Activated T-cell treated with anti-CD3 and anti-CD28 coated beads, Interleukin-2, amount 50 U/mL, for 48 hours (primary cell): ENCODE results near the gene CDK2AP2.
"Not testable (repeated sequence)": the region's sequence is repeated elsewhere in the genome, so short reads cannot be mapped to it uniquely, and the experiment has no call there.

Experiments used
- DNase-seq, 2 experiments: peaks; one replicate each; pipeline ENCODE4 v3.0.0-alpha.2; 2020

The CDK2AP2 gene

DNA sequence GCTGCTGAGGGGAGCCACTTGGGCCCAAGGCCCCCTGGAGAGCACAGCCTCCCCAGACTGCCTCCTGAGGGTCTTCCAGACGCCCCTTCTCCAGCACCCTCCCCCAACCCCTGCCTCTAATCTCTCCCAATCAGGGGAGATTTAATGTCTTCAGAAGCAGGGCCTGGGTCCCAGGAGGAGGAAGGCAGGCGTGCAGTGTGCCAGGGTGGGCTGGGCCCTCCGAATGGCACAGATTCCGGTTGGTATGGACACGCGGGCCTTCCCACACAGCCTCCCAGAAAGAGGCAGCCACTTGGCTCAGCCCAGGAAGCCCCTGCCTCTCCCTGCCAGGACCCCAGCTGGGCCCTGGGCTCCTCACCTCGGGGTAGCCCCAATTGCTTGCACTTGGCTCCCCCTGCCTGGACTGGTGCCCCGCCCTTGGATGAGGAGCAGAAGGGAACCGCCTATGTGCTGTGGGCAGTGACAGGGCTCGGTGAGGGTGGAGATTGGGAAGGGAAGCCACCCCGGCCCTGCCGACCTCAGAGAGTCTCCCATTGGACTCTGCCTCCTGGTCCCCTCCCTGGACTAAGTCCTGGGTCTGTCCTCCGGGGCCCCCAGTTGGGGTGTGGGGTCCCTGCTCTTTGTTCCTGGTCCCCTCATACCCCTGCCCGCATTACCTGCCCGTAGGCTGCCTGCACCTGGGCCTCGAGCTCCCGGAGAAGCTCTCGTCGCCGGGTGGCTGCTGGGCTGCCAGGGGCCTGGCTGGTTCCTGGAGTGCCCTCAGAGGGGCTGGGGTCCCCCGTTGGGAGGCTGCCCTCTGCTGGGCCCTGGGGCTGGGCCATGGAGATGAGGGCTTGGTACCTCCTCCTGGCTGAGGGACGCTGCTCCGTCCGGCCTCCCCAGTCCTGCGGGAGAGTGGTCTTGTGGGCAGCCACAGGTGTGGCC is 15.9 kb upstream of the CDK2AP2 start:
- DNase-seq: no peak

DNA sequence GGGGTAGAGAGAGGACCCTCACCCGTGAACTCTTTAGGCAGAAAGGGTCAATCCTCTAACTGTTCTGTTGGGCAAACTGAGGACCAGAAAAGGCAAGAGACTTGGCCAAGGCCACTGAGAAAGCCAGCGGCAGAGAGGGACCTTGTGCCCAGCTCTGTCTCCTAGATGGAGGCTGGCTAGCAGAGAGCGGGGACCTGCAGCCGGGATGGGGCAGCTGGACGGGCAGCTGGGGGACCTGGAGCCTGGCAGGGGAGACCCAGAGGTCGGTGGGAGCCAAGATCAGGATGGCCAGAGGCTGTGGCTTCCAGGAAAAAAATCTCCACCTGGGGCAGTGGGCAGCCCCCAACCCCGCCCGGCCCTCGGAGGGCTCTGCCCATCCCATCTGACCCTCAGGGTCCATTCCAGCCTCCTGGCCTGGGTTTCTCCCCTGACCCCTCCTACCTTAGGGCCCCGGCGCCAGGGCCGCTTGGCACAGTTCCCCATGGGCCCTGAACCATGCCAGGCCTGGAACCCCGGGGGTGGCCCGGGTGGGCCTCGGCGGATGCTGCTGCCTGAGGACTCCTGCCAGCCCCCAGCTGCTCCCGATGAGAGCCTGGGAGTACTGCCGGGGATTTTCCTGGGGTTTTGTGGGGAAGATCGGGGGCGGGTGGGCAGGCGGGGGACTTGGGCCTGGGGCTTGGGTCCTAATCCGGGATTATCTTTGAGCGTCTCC is 15.0 kb upstream of the CDK2AP2 start, which contains the start of gene CABP2:
TSS of gene CABP2 (minus strand) at position 603 of the 712 bp plus-strand sequence. CDS start at position 483, 120 bp downstream.
- DNase-seq: no peak

DNA sequence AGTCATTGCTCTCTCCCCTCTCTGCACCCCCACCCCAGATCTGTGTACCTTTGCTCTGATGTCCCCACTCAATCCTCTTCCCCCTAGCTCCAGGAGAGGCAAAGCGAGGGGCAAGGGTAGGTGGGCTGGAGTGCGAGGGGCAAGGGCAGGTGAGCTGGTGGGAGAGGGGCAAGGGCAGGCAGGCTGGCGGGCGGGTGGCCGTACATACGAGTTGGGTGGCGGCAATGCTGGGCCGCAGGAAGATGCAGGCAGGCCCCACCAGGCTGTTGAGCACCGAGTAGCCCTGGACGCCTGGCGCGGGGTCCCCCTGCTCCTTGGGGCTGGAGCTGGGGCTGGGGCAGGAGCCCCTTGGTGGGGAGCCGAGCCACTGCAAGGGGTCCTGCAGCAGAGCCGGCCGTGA is 14.4 kb upstream of the CDK2AP2 start:
- no peak for DNase-seq

DNA sequence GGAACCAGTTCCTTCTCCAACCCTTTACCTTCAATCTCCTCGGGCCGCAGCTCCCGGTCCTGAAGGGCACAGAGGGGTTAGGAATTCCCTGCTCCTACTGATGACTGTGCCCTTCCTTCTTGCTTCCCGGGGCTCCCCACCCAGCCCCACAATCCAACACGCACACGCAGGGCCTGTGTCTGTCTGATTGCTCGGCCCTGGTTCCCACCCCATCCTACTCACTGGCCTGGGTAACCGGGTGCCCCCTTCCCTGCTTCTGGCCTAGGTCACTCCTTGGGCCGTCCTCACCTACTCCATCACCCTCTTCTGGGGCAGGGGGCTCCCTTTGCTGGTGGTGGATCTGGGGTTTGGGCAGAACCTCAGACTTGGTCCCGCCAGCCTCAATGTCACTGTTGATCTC is 14.0 kb upstream of the CDK2AP2 start:
- no peak for DNase-seq

DNA sequence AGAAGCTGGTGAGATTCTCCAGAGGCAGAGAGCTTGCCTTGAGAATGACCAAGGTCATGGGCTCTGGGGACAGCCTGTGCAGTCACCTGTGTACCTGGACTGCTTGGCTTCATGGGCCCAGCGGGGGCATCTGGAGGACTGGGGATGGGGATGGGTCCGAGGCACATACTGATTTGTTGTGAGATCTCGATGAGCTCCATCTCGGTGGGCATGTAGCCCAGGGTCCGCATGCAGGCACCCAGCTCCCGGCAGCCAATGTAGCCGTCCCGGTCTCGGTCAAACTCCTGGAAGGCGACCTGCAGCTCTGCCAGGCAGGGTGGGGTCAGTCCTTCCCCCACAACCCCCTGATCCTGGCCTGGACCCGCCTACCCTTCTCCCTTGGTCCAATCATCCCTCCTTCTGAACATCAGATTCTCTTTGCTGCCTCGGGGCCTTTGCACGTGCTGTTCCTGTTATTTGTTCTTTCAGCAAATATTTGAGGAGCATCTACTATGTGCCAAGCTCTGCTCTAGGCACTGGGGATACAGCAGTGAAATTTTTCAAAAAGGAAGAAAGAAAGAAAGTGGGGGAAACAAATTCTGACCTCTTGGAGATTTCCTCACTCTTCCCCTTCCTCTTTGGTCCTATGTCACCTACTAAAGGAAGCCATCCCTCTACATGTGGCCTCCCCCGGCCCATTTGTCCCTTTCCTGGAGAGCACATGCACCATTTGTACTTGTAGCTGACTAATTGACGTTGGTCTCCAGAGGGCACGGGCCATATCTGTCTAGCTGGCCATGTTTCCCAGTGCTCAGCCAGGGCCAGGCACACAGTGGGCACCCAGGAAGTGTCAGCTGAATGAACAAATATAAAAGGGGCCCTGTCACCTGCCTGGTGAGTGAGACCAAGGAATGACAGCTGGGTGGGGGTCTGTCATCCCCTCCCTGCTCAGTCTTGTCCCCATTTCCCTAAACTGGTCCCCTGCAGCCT is 13.2 kb upstream of the CDK2AP2 start:
- no peak for DNase-seq

DNA sequence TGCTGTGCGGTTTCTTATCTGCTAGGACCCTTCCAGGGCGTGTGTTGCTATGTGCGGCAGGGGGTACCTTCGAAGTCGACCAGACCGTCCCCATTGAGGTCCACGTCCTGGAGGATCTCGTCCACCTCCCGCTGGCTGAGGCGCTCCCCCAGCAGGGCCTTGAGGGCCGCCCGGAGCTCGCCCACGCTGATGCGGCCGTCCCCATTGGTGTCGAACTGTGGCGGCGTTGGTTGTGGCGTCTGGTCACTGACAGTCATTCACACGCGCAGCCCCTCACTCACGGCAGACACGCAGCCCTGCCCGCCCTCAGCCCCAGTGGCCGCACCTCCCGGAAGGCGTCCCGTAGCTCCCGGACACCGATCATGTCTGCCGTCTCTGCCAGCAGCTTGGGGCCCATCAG is 11.8 kb upstream of the CDK2AP2 start:
- no peak for DNase-seq

DNA sequence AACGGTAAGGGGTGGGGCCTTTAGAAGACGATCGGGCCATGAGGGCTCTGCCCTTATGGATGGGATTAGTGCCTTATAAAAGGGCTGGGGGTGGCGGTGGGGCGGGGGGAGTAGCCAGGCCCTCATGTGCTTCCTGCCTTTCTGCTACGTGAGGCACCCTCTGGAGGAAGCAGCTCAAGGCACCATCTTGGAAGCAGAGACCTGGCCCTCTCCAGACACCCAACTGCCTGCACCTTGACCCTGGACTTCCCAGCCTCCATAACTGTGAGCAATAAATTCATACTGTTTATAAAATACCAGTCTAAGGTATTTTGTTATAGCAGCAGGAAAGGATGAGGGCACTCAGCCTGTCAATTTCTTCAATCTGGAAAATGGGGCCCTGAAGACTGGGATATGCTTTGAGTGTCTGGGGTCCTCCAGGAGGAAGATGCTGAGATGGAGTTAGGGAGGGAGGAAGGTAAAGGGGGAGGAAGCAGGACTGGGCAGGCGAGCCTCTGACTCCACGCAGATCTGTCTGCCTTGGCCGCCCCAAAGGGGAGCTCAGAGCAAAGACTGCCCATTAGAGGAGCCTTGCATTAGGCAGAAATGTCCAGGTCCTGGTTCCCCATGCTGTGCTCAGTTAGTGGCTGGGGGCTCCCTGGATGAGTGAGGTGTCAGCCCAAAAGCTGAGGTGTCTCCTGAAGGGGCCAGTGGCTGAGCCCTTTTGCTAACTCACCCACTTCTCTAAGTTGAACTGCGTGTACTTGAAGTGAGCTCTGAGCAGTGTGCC is 10.0 kb upstream of the CDK2AP2 start:
- DNase-seq: no peak

DNA sequence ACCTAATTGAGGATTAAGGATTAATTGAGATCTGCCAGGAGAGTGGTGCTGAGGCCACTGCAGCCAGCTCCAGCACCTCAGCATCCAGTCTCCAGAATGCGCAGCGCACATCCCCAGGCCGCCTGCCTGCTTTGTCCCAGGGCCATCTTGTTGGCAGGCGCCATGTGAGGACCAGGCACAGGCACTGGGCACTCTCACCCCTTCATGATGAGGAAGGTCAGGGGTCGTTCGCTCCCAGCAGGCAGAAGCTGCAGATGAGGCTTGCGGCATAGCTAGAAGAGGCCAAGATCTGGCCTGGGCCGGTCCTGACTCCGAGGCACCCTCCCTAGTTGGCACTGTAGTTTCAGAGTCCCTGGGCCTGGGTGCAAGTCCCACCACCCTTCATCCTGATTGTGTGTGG is 8.8 kb upstream of the CDK2AP2 start:
- DNase-seq: no peak

DNA sequence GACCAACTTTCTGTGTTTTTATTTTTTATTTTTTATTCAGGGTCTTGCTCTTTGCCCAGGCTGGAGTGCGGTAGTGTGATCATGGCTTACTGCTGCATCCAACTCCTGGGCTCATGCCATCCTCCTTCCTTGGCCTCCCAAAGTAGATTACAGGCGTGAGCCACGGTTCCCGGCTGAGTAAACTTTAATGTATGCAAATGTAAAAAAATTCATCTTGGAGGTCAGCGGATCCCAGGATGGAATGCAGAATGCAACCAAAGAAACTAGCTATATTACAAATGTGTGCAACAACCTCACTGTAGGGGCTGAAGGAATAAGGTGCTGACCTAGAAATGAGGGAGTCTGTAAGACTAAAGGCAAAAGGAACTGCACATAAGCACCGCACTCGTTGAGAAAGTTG is 6.2 kb upstream of the CDK2AP2 start:
- DNase-seq: no peak

DNA sequence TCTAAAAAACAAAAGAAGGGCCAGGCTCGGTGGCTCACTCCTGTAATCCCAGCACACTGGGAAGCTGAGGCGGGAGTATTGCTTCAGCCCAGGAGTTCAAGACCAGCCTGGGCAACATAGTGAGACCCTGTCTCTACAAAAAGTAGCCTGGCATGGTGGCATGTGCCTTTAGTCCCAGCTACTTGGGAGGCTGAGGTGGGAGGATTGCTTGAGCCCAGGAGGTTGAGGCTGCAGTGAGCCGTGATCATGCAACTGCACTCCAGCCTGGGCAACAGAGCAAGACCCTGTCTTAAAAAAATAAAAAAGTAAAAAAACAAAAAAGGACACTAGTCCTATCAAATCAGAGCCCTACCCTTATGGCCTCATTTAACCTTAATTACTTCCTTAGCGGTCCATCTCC is 3.6 kb upstream of the CDK2AP2 start:
- DNase-seq: not testable (repeated sequence)

DNA sequence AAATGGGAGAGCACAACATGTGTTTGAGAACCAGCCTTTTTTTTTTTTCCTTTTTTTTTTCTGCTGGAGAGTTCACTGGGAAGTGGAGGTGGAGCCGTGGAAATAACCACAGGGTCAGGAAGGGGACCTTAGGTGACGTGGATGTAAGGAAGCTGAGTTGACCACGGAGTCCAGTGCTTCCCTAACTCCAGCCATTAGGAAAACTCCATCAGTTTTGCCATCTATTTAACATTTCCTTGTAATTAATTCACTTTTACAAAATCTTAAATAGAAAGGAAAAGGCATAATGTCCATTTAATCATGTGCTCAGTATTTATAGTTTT is 2.0 kb upstream of the CDK2AP2 start:
- DNase-seq: no peak

DNA sequence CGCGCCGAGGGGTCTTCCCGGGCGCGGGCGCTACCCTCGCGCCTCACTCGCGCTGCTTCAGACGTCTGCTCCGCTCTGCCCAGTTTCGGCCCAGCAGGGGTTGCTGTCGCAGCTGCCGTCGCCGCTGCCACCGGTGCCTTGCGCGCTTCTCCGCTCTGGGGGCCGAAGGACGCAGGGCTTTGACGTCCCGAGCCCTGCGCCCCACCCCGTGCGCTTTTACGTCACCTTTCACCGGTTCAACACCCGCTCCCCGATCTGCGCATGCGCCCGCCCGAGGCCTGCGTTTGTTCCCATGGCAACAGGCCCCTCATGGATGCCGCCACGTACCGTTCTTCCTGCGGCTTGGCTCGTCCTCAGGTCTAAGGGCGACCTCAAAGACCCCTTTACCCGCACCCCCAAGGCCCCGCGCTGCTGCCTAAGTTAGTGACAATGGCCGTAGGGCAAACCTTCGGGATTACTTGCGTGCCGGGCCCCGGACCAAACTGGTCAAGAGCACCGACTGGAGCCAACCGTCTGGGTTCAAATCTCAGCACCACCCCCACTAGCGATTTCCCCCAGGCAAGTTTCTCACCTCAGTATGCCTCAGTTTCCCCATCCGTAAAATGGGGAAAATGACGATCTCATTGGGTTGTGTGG is 642 bp upstream of the CDK2AP2 start:
- peak; percentile 98 for DNase-seq

DNA sequence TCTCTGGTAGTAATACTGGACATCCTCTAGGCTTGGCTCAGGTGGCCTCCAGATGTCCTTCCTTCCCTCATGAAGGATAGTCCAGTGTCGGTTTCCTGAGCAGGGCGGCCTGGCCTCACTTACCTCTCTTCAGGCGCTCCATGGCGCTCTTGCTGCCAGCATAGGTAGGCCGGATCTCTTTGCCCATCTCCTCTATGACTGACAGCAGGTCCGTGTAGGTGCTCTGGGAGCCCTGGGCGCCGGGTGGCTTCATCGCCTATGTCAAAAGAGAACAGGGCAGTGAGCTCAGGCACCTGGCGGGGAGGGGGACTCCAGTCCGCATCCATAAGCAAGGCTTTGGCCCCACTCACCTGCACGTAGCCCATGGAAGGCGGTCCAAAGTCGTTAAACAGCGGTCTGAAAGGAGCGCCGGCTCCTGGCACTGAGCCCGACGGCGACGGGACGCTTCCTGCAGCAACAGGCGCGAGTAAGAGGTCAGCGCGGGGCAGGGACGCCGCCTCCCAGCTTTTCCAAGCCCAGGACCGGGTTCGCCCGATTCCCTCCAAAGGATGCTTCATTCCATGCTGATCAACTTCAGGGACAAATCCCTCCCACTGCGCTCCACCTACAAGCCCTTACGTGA is 609 bp downstream of the CDK2AP2 start:
- peak in 1 of 2 experiments; percentile 41 for DNase-seq

DNA sequence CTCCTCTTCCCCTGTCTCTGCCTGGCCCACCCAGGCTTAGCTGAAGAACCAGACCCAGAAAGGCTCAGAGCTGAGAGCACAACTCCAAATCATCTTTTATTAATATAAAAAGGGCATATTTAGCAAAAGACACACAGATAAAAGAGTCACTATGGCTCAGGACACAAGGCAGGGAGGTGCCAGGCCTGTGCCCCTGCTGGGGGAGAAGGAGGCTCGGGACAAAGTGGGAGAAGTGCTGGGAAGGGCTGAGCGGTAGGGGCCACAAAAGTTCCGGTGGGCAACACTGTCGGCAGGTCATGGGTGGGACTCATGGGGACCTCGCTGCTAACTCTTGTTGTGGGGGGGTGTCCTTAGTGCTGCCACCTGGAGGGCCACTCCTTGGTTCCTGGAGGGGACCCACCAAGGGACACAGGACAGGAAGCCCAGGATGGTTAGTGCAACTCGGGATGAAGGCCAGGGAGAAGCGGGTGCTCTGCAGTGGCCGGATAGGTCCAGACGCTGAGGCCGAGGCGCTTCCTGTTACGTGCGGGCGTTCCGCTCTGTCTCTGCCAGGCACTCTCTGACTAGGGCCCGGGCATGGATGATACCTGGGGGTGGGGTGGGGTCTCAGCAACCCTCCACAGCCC is 1.4 kb downstream of the CDK2AP2 start:
- DNase-seq: no peak

DNA sequence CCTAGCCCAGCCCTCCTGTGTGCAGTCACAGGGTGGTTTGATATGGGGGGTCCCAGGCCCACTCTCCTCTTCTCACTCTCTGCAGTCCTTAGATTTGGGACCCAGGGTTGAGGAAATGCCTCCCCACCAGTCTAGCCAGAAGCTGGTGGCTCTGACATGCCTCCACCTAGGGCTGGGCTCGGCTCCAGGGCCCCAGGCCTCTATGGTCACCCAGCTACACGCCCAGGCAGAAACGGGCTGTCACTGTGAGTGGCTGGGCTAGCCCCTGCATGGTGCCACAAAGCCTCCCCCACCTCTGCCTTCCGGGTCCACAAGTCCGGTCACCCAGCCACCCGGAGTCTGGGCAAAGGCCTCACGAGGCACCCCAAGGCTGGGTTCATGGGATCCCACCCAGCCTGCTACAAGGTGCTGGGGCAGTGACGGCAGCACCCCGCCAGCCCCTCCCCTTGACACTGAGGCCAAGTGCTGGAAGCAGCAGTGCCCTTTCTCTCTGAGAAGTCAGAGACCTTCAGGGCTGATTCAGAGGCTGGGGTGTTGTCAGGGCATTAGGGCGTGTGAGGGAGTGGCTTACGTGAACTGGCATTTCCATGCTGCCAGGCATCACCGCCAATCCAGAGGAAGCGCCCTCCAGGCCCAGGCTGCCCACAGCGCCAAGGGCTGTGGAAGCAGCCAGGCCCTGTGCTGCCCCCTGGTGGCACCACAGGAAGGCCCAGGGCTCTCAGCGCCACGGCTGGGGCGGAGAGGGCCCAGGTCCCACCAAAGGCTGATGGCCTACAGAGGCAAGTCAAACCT is 2.2 kb downstream of the CDK2AP2 start:
- peak; percentile 92 to 95 for DNase-seq

DNA sequence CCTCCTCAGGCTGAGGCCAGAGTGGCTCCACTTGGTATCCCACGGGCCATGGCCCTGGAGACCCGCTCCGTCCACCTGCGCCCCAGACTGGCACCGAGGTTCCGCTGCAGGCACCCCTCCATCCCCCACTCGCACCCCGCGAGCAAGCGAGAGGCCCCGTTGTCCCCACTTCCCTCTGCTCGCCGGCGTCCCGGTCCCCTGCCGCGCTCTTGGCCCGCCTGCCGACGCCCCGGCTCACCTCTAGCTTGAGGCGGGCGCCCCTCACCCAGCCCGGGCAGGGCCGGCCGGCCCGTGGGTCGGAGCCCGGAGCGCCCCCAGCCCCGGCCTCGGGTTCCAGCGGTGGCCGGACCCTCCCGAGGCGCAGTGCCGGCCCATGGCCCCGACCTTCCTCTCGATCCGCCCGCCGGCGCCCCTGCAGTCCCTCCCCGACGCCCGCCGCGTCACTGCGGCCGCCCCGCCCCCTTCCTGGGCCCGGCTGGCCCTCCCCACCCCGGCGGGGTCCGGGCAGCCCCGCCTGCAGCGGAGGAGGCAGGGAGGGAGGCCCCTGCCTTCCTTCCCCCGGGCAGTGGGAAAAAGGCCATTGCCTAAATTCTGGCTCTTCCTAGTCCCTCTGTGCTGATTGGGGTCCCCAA is 2.9 kb downstream of the CDK2AP2 start, which contains the start of gene PITPNM1:
TSS of gene PITPNM1 (minus strand) at position 414 of the 632 bp plus-strand sequence. CDS start 1,183 bp downstream, outside the sequence.
- peak; percentile 85 to 89 for DNase-seq

DNA sequence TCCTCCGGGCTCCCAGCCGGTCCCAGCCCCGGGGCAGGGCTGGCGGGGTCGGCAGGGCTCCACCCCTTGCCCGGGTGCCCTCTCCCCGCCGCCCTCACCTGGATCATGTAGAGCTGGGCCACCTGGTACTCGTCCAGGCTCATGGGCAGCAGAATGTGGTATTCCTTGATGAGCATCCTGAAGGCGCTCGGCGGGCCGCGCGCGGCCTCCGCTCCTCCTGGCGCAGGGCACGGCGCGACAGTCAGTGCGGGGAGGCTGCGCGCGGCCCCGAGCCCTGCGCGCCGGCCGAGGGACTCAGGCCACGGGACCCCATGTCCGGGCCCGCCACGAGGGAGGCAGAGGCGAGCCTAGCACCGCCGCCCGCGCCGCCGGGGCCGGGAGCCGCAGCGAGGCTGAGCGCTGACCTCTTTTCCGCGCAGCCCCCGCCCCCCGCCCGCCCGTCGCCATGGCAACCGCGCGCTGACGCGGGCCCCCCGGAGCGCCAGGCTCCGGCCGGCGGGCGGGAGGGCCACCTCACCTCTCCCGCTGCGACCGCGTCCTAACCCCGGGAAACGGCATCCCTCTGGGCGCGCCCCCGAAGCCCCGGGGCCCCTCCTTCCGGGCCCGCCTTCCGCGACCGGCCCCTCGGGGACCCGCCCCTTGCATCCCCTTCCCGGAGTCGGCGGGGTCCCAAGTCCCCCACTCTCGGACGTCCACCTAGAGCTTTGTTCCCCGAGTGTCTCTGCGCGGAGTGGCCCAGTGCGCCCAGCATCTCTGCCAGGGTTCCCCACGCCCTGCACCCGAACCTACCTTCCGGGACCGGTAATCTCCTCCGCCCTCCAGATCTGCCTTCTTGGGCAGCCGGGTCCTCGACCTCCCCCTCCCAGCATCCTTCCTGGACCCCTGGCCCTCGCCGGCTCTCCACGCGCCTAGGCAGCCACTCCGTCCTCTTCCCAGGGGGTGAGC is 3.7 kb downstream of the CDK2AP2 start:
- DNase-seq: peak; percentile 56 to 59
